Endodermal cell (in vitro differentiated cells): ENCODE measurements around the gene SPRED1. TPM values are rescaled to one million over a fixed set of nuclear protein-coding genes. Genes with fewer than 3 reads are reported as not detected.

Experiments used
- DNase-seq: peaks from one replicate; pipeline ENCODE4 v3.0.0-alpha.2; 2017
- H3K27ac ChIP-seq: 2 replicates; pipeline ENCODE4 v1.5.1; 2013; ENCODE audit warnings: mild to moderate bottlenecking, low read depth, low read length, moderate library complexity
- H3K27me3 ChIP-seq: 2 replicates; pipeline ENCODE4 v1.6.1; 2013; ENCODE audit warnings: mild to moderate bottlenecking, low read length, moderate library complexity; ENCODE audit not compliant: insufficient read depth, control insufficient read depth, poor library complexity, severe bottlenecking
- H3K36me3 ChIP-seq: 2 replicates; pipeline ENCODE4 v1.7.0; 2013; ENCODE audit warnings: mild to moderate bottlenecking, low read length, moderate library complexity; ENCODE audit not compliant: control insufficient read depth, insufficient read depth
- H3K4me1 ChIP-seq: one replicate; pipeline ENCODE4 v1.7.0; 2013; ENCODE audit warnings: low read length; ENCODE audit not compliant: control insufficient read depth, insufficient read depth
- H3K4me3 ChIP-seq: 2 replicates; pipeline ENCODE4 v1.5.1; 2013; ENCODE audit warnings: mild to moderate bottlenecking, low read length, moderate library complexity
- H3K9ac ChIP-seq: 2 replicates; pipeline ENCODE4 v1.6.1; 2013; ENCODE audit warnings: mild to moderate bottlenecking, low read length, moderate library complexity; ENCODE audit not compliant: poor library complexity, severe bottlenecking; ENCODE audit errors: extremely low read depth
- H3K9me3 ChIP-seq: 2 replicates; pipeline ENCODE4 v1.6.1; 2013; ENCODE audit warnings: mild to moderate bottlenecking, low read length, moderate library complexity; ENCODE audit not compliant: control insufficient read depth
- H3K27ac Mint-ChIP-seq: 2 replicates; pipeline ENCODE4 v1.8.0; 2020; ENCODE audit warnings: mixed read lengths
- H3K27me3 Mint-ChIP-seq: 2 replicates; pipeline ENCODE4 v1.8.0; 2021; ENCODE audit warnings: mild to moderate bottlenecking, mixed read lengths; ENCODE audit not compliant: insufficient read depth
- H3K36me3 Mint-ChIP-seq: 2 replicates; pipeline ENCODE4 v1.8.0; 2020; ENCODE audit warnings: low read depth, mixed read lengths
- H3K4me1 Mint-ChIP-seq: 2 replicates; pipeline ENCODE4 v1.8.0; 2020; ENCODE audit warnings: mixed read lengths
- H3K4me3 Mint-ChIP-seq: 2 replicates; pipeline ENCODE4 v1.8.0; 2020; ENCODE audit warnings: mild to moderate bottlenecking, moderate library complexity, mixed read lengths
- H3K9me3 Mint-ChIP-seq: 2 replicates; pipeline ENCODE4 v1.8.0; 2020; ENCODE audit warnings: mild to moderate bottlenecking, mixed read lengths
- WGBS, 2 experiments: methylation state at CpG; one replicate each; pipeline versions ENCODE4 v1.1.5 to v1.1.7; 2013; ENCODE audit warnings: missing lambda C conversion rate in 2 of 2, mixed read lengths in 1 of 2; ENCODE audit not compliant: insufficient coverage in 1 of 2, insufficient read length in 1 of 2; 5-methylcytosine and 5-hydroxymethylcytosine counted together
- total RNA-seq, 2 donors: library from RNA; stranded (reverse); fragmentation: NEBNext Ultra II Directional in 1 of 2; extraction: Animal tissue kit (Norgen Biotek cat#: 25700) in 1 of 2; gene quantifications; 2 replicates in 1 of 2; 3 replicates in 1 of 2; pipeline ENCODE4 v1.2.1, GENCODE V29; 2021
- TF ChIP-seq, protein P1 (sequence below): fragments of 200-600 bp; sonication (generic); conservative IDR thresholded peaks from 2 replicates; pipeline ENCODE4 v1.5.0; 2021; ENCODE audit warnings: antibody characterized with exemption, mild to moderate bottlenecking

Gene SPRED1
- total RNA-seq, 2 donors from 2014 or later: 50.8 to 61.7 TPM

- no peak overlapping the region for H3K27ac Mint-ChIP-seq
- H3K4me3 Mint-ChIP-seq: no peak overlapping the region
- H3K4me1 Mint-ChIP-seq: peaks cover 14% of the 10 kb centered on the region
- H3K36me3 ChIP-seq: no peaks in the 10 kb centered on the region
- no peaks in the 10 kb centered on the region for H3K27me3 Mint-ChIP-seq
- no peaks in the 10 kb centered on the region for H3K9me3 Mint-ChIP-seq
- H3K9ac ChIP-seq: no peak overlapping the region
- WGBS, 2 experiments: 80 to 100% methylated on average over 1 of the region's 1 CpG
- peaks cover 8% of the 10 kb centered on the region for H3K4me1 ChIP-seq
- no peak overlapping the region for H3K27ac ChIP-seq
- TF ChIP-seq, protein P1, sequence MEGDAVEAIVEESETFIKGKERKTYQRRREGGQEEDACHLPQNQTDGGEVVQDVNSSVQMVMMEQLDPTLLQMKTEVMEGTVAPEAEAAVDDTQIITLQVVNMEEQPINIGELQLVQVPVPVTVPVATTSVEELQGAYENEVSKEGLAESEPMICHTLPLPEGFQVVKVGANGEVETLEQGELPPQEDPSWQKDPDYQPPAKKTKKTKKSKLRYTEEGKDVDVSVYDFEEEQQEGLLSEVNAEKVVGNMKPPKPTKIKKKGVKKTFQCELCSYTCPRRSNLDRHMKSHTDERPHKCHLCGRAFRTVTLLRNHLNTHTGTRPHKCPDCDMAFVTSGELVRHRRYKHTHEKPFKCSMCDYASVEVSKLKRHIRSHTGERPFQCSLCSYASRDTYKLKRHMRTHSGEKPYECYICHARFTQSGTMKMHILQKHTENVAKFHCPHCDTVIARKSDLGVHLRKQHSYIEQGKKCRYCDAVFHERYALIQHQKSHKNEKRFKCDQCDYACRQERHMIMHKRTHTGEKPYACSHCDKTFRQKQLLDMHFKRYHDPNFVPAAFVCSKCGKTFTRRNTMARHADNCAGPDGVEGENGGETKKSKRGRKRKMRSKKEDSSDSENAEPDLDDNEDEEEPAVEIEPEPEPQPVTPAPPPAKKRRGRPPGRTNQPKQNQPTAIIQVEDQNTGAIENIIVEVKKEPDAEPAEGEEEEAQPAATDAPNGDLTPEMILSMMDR: no peak
- H3K36me3 Mint-ChIP-seq: no peaks in the 10 kb centered on the region
- H3K27me3 ChIP-seq: no peaks in the 10 kb centered on the region
- no peaks in the 10 kb centered on the region for H3K9me3 ChIP-seq
- H3K4me3 ChIP-seq: no peak overlapping the region
- no peak for DNase-seq
Observed at GRCh38 chr15:38225381-38225780, 27.3 kb upstream of the SPRED1 start.

DNA sequence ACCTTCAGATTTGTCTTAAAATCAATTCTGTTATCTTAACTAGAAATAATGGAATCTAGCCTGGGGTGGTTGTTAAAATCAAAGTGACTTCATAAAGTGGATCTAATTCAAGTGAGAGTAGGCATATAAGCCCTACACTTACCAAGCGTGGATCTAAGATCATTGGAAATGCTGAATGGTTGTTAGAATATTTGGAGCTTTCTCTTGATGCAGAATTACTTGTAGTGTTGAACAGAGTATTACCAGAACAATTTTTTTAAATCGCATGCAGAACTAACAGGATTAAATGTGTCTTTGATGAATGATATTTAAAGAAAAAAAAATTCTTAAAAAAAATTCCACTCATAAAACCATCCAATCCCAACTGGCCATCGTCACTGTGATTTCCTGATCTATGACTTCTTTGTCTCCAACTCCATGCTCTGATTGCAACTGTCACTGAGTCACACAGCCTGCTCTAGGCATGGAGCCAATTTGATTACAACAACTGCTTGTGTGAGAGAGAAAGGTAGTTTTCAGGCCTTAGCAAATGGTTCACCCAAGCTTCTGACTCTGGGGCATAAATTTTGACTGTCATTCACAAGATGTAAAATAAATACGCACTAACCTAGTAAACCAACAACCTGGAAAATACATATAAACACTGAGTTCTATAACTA lies 25.9 kb upstream of the SPRED1 start:
- Histone ChIP-seq H3K9ac (no peak overlapping the region), H3K4me3 (no peak overlapping the region), H3K4me1 (peaks cover 15% of the 10 kb centered on the region), H3K36me3 (no peaks in the 10 kb centered on the region), H3K27me3 (no peaks in the 10 kb centered on the region), H3K9me3 (no peaks in the 10 kb centered on the region), H3K27ac (no peak overlapping the region)
- Mint-ChIP-seq H3K9me3 (no peaks in the 10 kb centered on the region), H3K4me1 (peaks cover 11% of the 10 kb centered on the region), H3K4me3 (no peak overlapping the region), H3K36me3 (no peaks in the 10 kb centered on the region), H3K27me3 (no peaks in the 10 kb centered on the region), H3K27ac (no peak overlapping the region)
- no peak for DNase-seq
- 92 to 100% methylated on average over 2 to 3 of the region's 4 CpGs for WGBS, 2 experiments
- TF ChIP-seq, protein P1: no peak

DNA sequence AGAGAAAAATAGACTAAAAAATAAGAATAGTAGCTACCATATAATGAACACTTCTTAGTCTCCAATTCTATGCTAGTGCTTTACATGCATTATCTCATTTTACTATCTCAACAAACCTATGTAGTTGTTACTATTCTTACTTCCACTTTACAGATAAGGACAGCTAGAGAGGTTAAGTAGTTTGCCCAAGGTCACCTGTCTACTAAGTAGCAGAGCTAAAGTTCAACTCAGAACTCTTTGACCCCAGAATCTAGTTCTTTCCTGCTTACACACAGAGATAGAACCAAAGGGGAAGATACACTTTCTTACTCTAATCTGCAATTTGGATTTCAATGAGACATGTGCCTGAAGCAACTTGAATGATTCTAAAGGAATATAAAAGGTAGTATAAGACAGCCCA lies 24.7 kb upstream of the SPRED1 start:
- H3K9ac ChIP-seq: no peak overlapping the region
- Mint-ChIP-seq H3K4me3 (no peak overlapping the region), H3K27me3 (no peaks in the 10 kb centered on the region), H3K4me1 (peaks cover 11% of the 10 kb centered on the region), H3K9me3 (no peaks in the 10 kb centered on the region), H3K27ac (no peak overlapping the region), H3K36me3 (no peaks in the 10 kb centered on the region)
- no peak overlapping the region for H3K4me3 ChIP-seq
- no peak for DNase-seq
- no peaks in the 10 kb centered on the region for H3K27me3 ChIP-seq
- H3K4me1 ChIP-seq: peaks cover 15% of the 10 kb centered on the region
- no peaks in the 10 kb centered on the region for H3K36me3 ChIP-seq
- H3K9me3 ChIP-seq: no peaks in the 10 kb centered on the region
- no peak overlapping the region for H3K27ac ChIP-seq
- TF ChIP-seq, protein P1: no peak
